Prostate gland (tissue), 2 donors: Measurements from ENCODE around the gene CTSF.

Experiments used
- POLR2A ChIP-seq: fragments of 450-650 bp; IDR thresholded peaks from one replicate; pipeline ENCODE4 v1.6.1; 2016; ENCODE audit warnings: antibody characterized with exemption, mild to moderate bottlenecking
- POLR2AphosphoS5 ChIP-seq: sonication (generic); formaldehyde crosslinking; IDR thresholded peaks from one replicate; pipeline ENCODE4 v1.6.1; 2017; ENCODE audit warnings: antibody characterized with exemption
- TF ChIP-seq, protein P1 (sequence below), 4 experiments: fragments of 200-600 bp in 2 of 4; fragments of 450-650 bp in 2 of 4; sonication (generic) in 2 of 4; IDR thresholded peaks; 1 replicate in 3 of 4; 2 replicates in 1 of 4; pipeline ENCODE4 v1.5.1; 2016 to 2019; ENCODE audit warnings: antibody characterized with exemption in 4 of 4, mild to moderate bottlenecking in 2 of 4, moderate library complexity in 2 of 4

DNA sequence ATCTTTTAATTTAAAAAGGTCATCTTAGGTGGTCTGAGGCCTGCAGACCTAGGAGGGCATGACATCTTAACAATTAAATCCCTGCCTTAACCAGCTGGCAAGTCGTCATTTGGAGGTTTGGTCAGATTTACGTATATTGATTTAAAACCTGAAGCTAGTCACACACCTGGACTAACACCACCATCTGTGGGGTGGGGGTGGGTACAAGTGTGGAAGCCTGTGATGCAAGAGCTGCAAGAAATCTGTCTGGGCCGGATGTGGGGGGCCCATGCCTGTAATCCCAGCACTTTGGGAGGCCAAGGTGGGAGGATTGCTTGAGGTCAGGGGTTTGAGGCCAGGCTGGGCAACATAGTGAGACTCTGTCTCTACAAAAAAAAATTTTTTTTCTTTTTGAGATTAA, 12.9 kb upstream of the CTSF start:
- TF ChIP-seq POLR2A (no peak), POLR2AphosphoS5 (no peak)
- TF ChIP-seq, protein P1, sequence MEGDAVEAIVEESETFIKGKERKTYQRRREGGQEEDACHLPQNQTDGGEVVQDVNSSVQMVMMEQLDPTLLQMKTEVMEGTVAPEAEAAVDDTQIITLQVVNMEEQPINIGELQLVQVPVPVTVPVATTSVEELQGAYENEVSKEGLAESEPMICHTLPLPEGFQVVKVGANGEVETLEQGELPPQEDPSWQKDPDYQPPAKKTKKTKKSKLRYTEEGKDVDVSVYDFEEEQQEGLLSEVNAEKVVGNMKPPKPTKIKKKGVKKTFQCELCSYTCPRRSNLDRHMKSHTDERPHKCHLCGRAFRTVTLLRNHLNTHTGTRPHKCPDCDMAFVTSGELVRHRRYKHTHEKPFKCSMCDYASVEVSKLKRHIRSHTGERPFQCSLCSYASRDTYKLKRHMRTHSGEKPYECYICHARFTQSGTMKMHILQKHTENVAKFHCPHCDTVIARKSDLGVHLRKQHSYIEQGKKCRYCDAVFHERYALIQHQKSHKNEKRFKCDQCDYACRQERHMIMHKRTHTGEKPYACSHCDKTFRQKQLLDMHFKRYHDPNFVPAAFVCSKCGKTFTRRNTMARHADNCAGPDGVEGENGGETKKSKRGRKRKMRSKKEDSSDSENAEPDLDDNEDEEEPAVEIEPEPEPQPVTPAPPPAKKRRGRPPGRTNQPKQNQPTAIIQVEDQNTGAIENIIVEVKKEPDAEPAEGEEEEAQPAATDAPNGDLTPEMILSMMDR (IDR thresholded peaks at IDR 0.05), result no peak
